Endothelial cell of umbilical vein (primary cell): ENCODE data around the gene MSI1. TPM values are rescaled to one million over a fixed set of nuclear protein-coding genes. Genes with fewer than 3 reads are reported as not detected.

Source experiments
- BruUV-seq: library from RNA; stranded (reverse); fragments of 400-500 nt; replicated peaks from 2 replicates; lab custom pipeline; 2021; lab: Mats Ljungman, UMichigan
- CTCF ChIA-PET: fragments of 300-600, 350-600 bp; sonication (Branson Sonifier 250); formaldehyde crosslinking; loops from one replicate; lab custom pipeline; 2021; ENCODE audit warnings: antibody characterized with exemption, inconsistent platforms; lab: Charles Lee
- POLR2A ChIA-PET: fragments of 300-600, 350-600 bp; sonication (Branson Sonifier 250); formaldehyde crosslinking; loops from one replicate; lab custom pipeline; 2021; ENCODE audit warnings: antibody characterized with exemption, inconsistent platforms; lab: Charles Lee
- DNase-seq: peaks from one replicate; pipeline ENCODE4 v3.0.0-alpha.2; 2011; ENCODE audit warnings: low read depth, low spot score
- FAIRE-seq: peaks from 2 replicates; lab custom pipeline; 2011; peaks lifted over from hg19 to GRCh38; lab: Jason Lieb, UNC
- H2AFZ ChIP-seq: 2 replicates; pipeline ENCODE4 v1.6.0; 2012; ENCODE audit warnings: low read depth, low read length, control low read depth, inconsistent platforms
- H3K27ac ChIP-seq: 2 replicates; pipeline ENCODE4 v1.5.1; 2011; ENCODE audit warnings: low read depth, mild to moderate bottlenecking, control low read depth, low read length, moderate library complexity; ENCODE audit not compliant: insufficient read depth
- H3K27me3 ChIP-seq, 2 experiments: 2 replicates each; pipeline versions ENCODE4 v1.6.0 to v1.6.1; 2011; ENCODE audit warnings: low read length in 2 of 2, mixed read lengths in 1 of 2; ENCODE audit not compliant: control insufficient read depth in 2 of 2, insufficient read depth in 2 of 2
- H3K36me3 ChIP-seq, 2 experiments: 2 replicates in 1 of 2; 3 replicates in 1 of 2; pipeline ENCODE4 v1.5.1; 2011; ENCODE audit warnings: low read length in 2 of 2, mild to moderate bottlenecking in 1 of 2, moderate library complexity in 1 of 2; ENCODE audit not compliant: control insufficient read depth in 2 of 2, insufficient read depth in 2 of 2; ENCODE audit errors: extremely low read depth in 1 of 2
- H3K4me1 ChIP-seq: 3 replicates; pipeline ENCODE4 v1.5.1; 2011; ENCODE audit warnings: mild to moderate bottlenecking, low read length; ENCODE audit not compliant: control insufficient read depth, insufficient read depth; ENCODE audit errors: extremely low read depth
- H3K4me2 ChIP-seq: 2 replicates; pipeline ENCODE4 v1.6.1; 2011; ENCODE audit warnings: low read length, control low read depth, mixed read lengths; ENCODE audit not compliant: insufficient read depth
- H3K4me3 ChIP-seq, 3 experiments: fragments of 200-600 bp in 1 of 3; sonication (generic), shearing (Covaris generic) in 1 of 3; replicated peaks in 1 of 3; 2 replicates each; pipeline ENCODE4 v1.5.1; 2011 to 2016; ENCODE audit warnings: control low read depth in 3 of 3, low read length in 3 of 3, mild to moderate bottlenecking in 2 of 3, inconsistent platforms in 1 of 3, low read depth in 1 of 3, moderate library complexity in 1 of 3; ENCODE audit not compliant: insufficient read depth in 1 of 3
- H3K79me2 ChIP-seq: 2 replicates; pipeline ENCODE4 v1.6.0; 2012; ENCODE audit warnings: low read length, inconsistent platforms; ENCODE audit not compliant: control insufficient read depth, insufficient read depth
- H3K9ac ChIP-seq: replicated peaks from 2 replicates; pipeline ENCODE3; 2011; ENCODE audit warnings: low read length, control low read depth; ENCODE audit not compliant: insufficient read depth; ENCODE audit errors: extremely low read depth
- H3K9me1 ChIP-seq: replicated peaks from 3 replicates; pipeline ENCODE4 v1.6.0; 2011; ENCODE audit warnings: mild to moderate bottlenecking, low read length; ENCODE audit not compliant: control insufficient read depth, insufficient read depth; ENCODE audit errors: extremely low read depth
- H3K9me3 ChIP-seq: replicated peaks from 2 replicates; pipeline ENCODE4 v1.5.1; 2012; ENCODE audit warnings: low read length, inconsistent platforms; ENCODE audit not compliant: control insufficient read depth, insufficient read depth
- H4K20me1 ChIP-seq: replicated peaks from 2 replicates; pipeline ENCODE3; 2011; ENCODE audit warnings: mild to moderate bottlenecking, low read length; ENCODE audit not compliant: control insufficient read depth, insufficient read depth; ENCODE audit errors: extremely low read depth
- CTCF ChIP-seq, 2 donors: IDR thresholded peaks; 1 replicate in 1 of 2; 2 replicates in 1 of 2; pipeline ENCODE4 v1.5.1; 2011; ENCODE audit warnings: low read length in 2 of 2, mild to moderate bottlenecking in 2 of 2, moderate library complexity in 2 of 2, control low read depth in 1 of 2, inconsistent platforms in 1 of 2, low read depth in 1 of 2; ENCODE audit not compliant: insufficient read depth in 1 of 2; ENCODE audit errors: extremely low read depth in 1 of 2
- EZH2 ChIP-seq: IDR thresholded peaks from 2 replicates; pipeline ENCODE4 v1.6.1; 2012; ENCODE audit warnings: borderline replicate concordance, low read depth, mild to moderate bottlenecking, moderate library complexity, low read length, inconsistent platforms; ENCODE audit not compliant: severe bottlenecking
- FOS ChIP-seq: IDR thresholded peaks from 2 replicates; pipeline ENCODE4 v1.6.1; 2011; ENCODE audit warnings: mild to moderate bottlenecking, low read length, moderate library complexity, borderline replicate concordance; ENCODE audit not compliant: insufficient read depth
- GATA2 ChIP-seq: IDR thresholded peaks from 2 replicates; pipeline ENCODE4 v1.7.0; 2011; ENCODE audit warnings: low read depth, mild to moderate bottlenecking, moderate library complexity, mixed read lengths, low read length; ENCODE audit not compliant: insufficient read length, insufficient read depth
- JUN ChIP-seq: IDR thresholded peaks from 2 replicates; pipeline ENCODE4 v1.6.1; 2011; ENCODE audit warnings: borderline replicate concordance, low read depth; ENCODE audit not compliant: insufficient read length, insufficient read depth
- MYC ChIP-seq: IDR thresholded peaks from one replicate; pipeline ENCODE4 v1.6.1; 2011; ENCODE audit warnings: mild to moderate bottlenecking, low read depth, low read length
- POLR2A ChIP-seq: IDR thresholded peaks from 2 replicates; pipeline ENCODE4 v1.6.1; 2012; ENCODE audit warnings: low read depth, mild to moderate bottlenecking, control low read depth, low read length
- POLR2AphosphoS5 ChIP-seq: IDR thresholded peaks from 2 replicates; pipeline ENCODE4 v1.6.1; 2012; ENCODE audit warnings: low read depth, mild to moderate bottlenecking, control low read depth, low read length, moderate library complexity; ENCODE audit not compliant: insufficient read depth
- dilution Hi-C: fragments of 300-500 bp; cut with MboI; formaldehyde crosslinking; loops from one replicate; pipeline ENCODE4 v1.15.0; 2019; ENCODE audit warnings: low sequenced_read_pairs; ENCODE audit not compliant: extremely low pct_ligation_motif_present
- intact Hi-C: fragments of 100-400 bp; cut with micrococcal nuclease; formaldehyde crosslinking; loops from one replicate; pipeline ENCODE4 v1.10.0; 2022
- polyA plus RNA-seq, 4 experiments: library from polyadenylated mRNA; depleted of rRNA in 3 of 4; stranded (reverse) in 3 of 4; unstranded in 1 of 4; fragments of >200 nt; gene quantifications; 2 replicates each; pipeline versions ENCODE4 v1.2.1 to v1.2.3, GENCODE V29; 2011 to 2012; ENCODE audit warnings: missing spikeins in 1 of 4
- total RNA-seq: library from RNA; stranded (reverse); gene quantifications from 2 replicates; pipeline ENCODE4 v1.2.3, GENCODE V29; 2021
- TF ChIP-seq, protein P1 (sequence below): IDR thresholded peaks from 2 replicates; pipeline ENCODE4 v1.6.1; 2011; ENCODE audit not compliant: insufficient read depth, insufficient read length

MSI1 gene
- total and polyA plus RNA-seq, 2 donors (not counting 3 experiments of a cell fraction or from before 2014, with no cell fraction given), result 0.01 TPM; not detected in 1

DNA sequence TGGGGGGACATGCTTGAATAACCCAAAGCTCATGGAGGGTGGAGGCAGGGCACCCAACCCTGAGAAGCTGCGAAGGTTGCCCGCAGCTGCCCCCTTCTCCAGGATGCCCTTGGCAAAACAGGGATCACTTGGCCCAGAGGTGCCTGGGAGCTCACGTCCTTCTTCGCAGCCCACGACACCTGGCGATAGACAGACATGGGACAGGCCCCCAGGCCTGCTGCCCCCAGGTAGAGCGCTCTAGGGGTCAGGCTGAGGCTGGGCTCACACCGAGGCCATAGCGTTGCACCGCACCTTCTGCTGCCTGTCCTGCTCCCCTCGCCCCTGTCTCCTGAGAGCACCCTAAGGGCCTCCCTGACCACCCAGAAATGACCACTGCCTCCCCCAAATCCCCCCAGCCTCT is 21.2 kb downstream of the MSI1 start:
- Histone ChIP-seq H3K4me1 (no peaks in the 10 kb centered on the region), H3K4me2 (no peak overlapping the region), H3K4me3 (no peak overlapping the region), H3K79me2 (no peaks in the 10 kb centered on the region), H3K9me1 (no peaks in the 10 kb centered on the region), H3K9me3 (no peaks in the 10 kb centered on the region), H3K9ac (no peak overlapping the region), H3K36me3 (no peaks in the 10 kb centered on the region), H3K27me3 (peaks cover 3 to 9% of the 10 kb centered on the region in 2 experiments), H2AFZ (no peak overlapping the region), H4K20me1 (no peaks in the 10 kb centered on the region), H3K27ac (no peak overlapping the region)
- TF ChIP-seq POLR2AphosphoS5 (no peak), CTCF (IDR thresholded peaks at IDR 0.05; ENCODE audit: extremely low read depth in 1 of 2, insufficient read depth in 1 of 2, low read depth in 1 of 2, low read length in 2 of 2) (no peak), FOS (no peak), EZH2 (no peak), MYC (no peak), POLR2A (no peak), JUN (no peak), GATA2 (no peak)
- TF ChIP-seq, protein P1, sequence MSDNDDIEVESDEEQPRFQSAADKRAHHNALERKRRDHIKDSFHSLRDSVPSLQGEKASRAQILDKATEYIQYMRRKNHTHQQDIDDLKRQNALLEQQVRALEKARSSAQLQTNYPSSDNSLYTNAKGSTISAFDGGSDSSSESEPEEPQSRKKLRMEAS, result no peak
- intact Hi-C loops, result no loop called here
- DNase-seq (no peak), FAIRE-seq (no peak)
- dilution Hi-C loops, result no loop called here
- ChIA-PET POLR2A (no interaction called here), CTCF (interaction anchor here (1.1 to 1.7 kb wide), 4 partner anchors 12 to 28 kb away, joined by 3 to 7 read pairs (median 3); no protein-coding TSS in a partner anchor)
- BruUV-seq, result no TSS peak
